NCI-H1105 treated with DMSO at 0.1 percent for 48 hours (cell line): ENCODE data around the gene SPATA46.
"Not testable (repeated sequence)": the region's sequence is repeated elsewhere in the genome, so short reads cannot be mapped to it uniquely, and the experiment has no call there.

Source experiments
- DNase-seq: peaks from one replicate; lab custom pipeline; 2025; lab: John Stamatoyannopoulos, UW

The SPATA46 gene

GRCh38 chr1:162353702-162354101, 23.0 kb downstream of the SPATA46 start:
- DNase-seq: no peak

GRCh38 chr1:162353078-162353477, 23.6 kb downstream of the SPATA46 start:
- DNase-seq: no peak

GRCh38 chr1:162351874-162352273, 24.8 kb downstream of the SPATA46 start:
- DNase-seq: not testable (repeated sequence)

DNA sequence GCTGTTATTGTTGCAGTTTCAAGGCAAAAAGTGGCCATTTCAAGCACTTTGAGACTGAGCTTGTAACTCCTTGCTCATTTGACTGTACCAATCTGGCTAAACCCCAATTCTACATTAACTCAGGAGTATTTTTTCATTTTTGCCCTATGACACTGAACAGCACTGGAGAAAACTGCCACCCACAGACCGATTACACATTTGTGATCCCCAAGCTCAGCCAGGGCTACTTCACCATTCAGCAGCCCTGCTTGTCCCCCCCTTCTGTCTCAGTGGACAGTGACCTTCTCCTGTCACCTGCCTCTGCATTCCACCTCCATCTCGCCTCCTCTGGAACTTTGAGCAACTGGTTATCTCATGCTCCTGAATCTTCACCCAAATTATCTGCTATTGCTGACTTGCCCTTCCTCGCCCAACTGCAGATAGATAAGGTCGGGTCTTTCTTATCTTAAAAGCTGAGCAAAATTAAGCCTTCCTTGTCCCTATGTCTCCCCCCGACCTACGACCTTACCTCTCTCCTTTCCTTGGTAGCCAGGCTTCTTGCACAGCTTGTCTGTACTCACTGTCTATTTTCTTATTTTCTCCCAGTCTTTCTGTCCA, 25.3 kb downstream of the SPATA46 start:
- DNase-seq: no peak

DNA sequence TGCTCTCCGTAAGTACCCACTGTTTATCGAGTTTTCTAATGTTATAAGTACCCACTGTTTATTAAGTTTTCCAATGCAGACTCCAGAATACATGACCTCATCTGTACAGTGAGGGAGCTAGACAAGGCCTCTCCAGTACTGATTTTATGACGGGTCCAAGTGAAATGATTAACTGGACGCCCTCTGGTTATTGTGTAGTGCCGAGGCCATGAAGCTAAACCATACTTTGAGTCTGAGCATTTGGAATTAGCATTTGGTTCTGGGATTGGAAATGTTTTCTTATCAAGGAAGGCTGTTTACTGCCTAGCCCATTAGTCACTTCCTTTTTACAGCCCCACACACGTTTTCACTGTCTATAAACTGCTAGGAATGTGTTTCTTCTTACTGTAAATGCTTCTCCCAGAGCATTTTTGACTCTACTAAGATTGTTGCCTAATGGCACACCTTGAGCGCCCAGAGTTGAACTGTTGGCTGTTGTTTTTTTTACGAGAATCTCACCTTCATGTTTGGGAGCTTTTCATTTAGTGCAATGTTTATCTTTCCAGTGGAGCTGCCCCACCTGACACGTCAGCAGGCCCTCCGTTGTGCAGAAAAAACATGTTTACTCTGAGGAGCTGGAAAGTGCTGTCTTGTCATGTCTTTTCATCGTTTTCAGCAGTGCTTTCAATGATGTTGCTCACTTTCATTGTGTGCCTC, 26.9 kb downstream of the SPATA46 start:
- no peak for DNase-seq

GRCh38 chr1:162347281-162347680, 29.4 kb downstream of the SPATA46 start:
- no peak for DNase-seq

DNA sequence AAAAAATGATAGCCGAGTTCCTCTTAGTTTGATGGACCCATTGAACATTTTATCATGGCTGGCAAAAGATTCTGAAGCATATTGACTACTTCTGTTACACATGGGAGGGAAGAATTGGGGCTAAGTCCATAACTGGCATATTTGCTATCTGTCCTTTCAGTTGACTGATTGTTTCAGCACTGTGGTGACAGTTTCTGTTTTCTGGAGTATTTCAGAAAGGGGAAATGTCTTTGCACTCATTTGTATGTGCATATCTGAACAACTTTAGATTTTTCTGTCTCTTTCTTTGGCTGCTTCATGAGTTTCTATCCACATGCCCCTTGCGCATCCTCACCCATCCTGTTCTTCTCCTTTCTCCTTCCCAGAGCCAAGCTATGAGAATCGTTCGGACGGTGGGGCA, 33.2 kb downstream of the SPATA46 start:
- no peak for DNase-seq

DNA sequence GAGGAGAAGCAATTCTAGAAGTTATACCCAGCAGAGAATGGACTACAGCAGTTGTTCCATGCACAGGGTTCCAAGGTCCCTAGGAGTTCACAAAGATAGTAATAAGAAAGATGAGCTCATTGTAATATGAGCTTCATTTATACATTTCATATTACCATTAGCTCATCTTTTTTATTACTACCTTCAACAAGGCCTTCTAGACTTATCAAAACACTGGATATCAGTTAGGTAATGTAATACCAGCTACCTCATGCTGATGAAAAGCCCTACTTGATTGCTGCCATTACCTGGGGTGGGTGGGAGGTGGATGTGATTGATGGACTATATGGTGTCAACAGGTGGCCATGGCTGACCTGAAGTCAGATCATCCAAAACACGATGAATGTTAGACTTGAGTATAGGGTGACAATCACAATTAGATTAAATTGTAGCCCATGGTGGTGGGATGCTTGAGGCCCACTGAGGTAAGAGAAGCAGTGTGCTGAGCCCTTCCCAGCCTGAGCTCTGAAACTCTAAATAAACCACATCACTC, 34.1 kb downstream of the SPATA46 start:
- no peak for DNase-seq

- DNase-seq: no peak
Measured at GRCh38 chr1:162336621-162337285, 39.9 kb downstream of the SPATA46 start.

DNA sequence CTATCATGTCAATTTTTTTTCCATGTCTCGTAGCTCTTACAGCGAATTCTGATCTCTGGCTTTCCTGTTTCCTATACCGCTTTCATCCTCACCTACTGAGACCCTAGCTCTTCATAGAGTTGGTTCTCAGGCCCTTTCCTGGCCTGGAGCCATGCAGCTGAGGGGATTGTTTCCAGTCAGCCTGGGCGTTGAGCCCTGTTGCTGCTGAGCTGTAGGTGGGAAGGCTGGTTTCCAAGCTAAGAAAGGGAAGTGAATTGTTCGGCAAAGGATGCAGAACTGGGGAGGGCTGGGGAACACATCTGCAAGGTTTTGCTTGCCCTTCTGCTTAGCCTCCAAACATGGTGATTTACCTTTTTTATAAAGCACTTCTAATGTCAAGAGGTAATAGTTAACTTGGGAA, 41.5 kb downstream of the SPATA46 start:
- DNase-seq: no peak

GRCh38 chr1:162333991-162334390, 42.7 kb downstream of the SPATA46 start:
- no peak for DNase-seq

DNA sequence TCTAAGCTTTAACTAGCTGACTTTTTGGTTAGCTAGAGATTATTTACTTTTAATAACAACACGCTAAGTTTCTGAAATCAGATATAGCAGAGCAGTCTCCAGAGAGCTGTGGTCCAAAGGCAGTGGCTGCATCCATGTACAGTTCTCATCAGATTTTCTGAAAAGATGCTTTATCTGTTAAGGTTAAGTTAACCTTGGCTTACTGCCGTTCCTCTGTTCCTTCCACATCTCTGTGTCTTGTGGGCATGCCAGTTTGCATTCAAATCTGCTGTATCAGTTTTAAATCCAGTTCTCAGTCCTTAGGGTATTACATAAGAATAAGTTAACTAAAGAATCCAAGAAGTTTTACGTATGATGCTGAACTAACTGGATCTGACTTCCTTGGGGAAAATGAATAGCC, 46.8 kb downstream of the SPATA46 start:
- no peak for DNase-seq

DNA sequence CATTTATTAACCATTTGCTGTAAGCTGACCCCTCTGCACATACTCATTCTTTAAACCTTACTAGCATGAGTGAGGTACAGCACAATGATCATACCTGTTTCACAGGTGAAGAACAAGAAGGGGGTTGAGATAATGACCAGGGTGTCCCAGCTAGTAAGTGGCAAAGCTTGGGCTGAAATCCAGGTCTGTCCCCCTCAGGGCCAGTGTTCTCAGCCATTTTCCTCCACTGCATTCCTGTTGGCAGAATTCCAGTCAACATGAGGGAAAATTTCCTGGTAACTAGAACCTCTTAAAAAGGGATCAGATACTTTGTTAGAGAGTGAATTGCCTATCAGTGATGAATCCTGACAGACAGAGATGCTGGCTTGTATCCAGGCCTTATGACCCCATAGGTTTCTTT, 48.1 kb downstream of the SPATA46 start:
- DNase-seq: peak; percentile 94

DNA sequence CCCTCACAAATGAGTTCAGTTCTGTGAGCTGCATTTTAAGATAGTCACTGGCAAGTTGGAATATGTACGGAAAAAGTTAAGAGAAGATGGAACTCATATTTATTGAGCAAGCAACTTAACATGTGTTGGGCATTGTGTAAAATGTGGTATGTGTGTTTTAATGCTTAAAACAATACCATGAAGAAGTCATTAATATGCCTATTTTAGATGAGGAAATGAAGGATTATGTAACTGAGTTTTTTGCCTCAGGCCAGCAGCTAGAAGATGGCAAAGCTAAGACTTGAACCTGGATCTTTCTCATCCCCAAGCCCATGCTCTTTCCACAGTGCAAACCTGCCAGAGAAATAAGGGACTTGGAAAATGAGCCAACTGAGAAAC, 48.9 kb downstream of the SPATA46 start:
- no peak for DNase-seq

DNA sequence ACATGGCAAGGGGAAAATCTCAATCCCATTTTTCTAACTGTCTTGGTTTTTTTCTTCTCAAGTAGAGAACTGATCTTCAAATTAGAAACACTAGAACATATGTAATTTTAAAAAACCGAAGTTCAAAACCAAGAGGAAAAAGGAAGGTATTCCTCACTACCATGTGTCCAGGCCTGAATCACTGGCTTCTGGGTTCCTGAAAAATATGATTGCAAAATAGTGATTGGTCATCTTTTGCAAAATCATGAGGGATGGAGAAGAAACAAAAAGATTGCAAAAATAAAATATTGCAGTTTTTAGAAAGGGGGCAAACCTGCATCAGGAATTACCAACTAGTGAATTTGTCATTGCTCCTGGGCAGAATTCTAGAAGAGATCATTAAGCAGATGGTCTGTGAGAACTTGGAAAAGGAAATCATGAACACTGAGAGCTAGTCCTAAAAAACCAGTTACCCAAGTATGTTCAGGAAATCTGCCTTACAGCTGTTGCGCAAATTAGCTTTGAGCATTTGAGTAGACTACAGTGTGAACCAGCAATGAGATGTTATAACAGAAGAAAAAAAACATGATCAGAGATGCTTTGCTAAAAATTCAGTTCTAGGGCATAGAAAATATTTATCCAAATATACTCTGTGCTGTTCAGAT, 49.4 kb downstream of the SPATA46 start:
- DNase-seq: no peak

DNA sequence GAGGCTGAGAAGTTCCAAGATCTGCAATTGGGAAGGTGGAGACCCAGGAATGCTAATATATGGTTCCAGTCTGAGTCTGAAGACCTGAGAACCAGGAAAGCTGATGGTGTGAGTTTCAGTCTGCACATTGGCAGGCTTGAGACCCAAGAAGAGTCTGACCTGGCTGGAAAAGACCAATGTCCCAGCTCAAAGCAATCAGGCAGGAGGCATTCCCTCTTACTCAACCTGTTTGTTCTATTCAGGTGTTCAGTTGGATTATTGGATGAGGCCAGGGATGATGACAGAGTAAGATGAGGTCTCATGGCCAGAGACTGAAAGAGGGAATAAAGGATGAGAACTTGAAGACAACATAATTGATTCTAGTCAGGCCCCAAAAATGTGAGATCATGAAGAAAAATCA, 50.1 kb downstream of the SPATA46 start:
- DNase-seq: no peak

DNA sequence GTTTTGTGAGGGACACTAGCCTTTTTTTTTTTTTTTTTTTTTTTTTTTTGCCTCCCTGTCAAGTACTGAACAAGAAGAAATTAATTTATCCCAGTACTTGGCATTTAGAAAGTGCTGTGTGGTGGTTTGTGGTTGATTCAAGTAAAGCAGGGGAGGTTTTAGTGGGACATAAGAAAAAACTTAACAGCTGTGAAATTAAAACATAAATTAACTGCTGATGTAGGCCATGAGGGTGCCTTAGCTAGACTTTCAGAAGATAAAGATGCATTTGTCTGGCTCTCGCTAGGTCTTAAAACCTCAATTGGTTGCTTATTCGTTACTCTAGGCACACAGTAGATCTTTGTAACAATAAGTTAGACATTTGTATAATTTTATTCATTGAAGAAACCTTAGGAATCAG, 52.3 kb downstream of the SPATA46 start:
- no peak for DNase-seq
